DMS153 treated with DMSO at 0.1 percent for 48 hours (cell line): ENCODE measurements around the gene CAPN14.
A peak's percentile ranks its signal among the peaks of the same experiment; 100 is the strongest.

Source experiments
- DNase-seq: peaks from one replicate; lab custom pipeline; 2025; ENCODE audit not compliant: unreplicated experiment; lab: John Stamatoyannopoulos, UW

Gene CAPN14

DNA sequence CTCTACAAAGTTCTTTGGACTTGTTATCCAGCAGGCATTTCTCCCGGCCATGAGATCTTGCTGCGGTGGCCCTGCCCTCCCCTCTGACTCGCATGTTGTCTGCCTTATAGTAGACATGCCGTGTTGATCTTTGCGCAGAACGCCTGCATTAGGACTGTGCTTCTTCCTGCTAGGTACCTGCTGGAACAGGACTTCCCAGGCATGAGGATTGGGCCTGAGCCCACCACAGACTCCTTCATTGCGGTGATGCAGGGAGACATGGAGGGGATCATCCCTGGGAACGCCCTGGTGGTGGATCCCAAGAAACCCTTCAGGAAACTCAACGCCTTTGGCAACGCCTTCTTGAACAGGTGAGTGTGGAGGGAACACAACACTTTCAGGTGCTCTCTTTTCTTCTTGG lies 26.8 kb upstream of the CAPN14 start:
- DNase-seq = no peak

DNA sequence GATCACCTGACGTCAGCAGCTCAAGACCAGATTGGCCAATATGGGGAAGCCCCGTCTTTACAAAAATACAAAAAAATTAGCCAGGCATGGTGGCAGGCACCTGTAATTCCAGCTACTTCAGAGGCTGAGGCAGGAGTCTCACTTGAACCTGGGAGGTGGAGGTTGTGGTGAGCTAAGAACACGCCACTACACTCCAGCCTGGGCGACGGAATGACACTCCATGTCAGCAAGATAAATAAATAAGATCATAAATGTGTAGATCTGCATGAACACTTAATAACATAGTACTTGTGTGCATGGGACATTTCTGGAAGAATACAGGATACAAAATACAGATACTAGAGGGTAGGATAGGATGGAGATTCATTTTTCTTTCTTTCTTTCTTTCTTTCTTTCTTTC lies 25.7 kb upstream of the CAPN14 start:
- no peak for DNase-seq

DNA sequence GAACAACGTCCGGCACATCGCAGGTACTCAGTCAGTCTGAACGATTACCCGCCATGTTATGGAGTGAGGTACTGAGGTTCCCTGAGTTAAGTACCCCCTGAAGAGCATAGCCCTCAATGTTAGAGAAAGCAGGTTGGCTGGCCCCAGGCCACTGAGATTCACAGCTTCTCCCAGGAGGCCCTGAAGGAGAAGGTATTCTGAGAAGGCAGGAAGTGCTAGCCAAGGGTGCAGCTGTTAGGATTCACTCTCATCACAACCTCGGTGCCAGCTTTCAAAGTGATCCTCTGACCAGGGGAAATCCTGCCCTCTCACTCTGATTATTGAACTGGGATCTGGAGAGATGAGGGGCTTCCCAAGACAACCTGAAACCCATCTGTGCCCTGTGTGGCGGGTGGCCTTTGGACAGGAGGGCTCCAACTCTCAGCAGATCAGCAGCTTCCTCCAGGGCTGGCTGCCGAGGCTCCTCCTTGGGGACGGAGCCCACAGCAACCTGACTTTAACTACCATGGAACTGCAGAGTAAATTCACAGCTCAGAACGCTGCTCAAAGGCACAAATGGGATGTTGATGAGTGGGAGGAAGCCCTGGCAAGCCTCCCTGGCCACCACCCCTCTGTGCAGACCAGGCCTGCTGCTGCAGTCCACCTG lies 24.4 kb upstream of the CAPN14 start:
- DNase-seq = no peak

DNA sequence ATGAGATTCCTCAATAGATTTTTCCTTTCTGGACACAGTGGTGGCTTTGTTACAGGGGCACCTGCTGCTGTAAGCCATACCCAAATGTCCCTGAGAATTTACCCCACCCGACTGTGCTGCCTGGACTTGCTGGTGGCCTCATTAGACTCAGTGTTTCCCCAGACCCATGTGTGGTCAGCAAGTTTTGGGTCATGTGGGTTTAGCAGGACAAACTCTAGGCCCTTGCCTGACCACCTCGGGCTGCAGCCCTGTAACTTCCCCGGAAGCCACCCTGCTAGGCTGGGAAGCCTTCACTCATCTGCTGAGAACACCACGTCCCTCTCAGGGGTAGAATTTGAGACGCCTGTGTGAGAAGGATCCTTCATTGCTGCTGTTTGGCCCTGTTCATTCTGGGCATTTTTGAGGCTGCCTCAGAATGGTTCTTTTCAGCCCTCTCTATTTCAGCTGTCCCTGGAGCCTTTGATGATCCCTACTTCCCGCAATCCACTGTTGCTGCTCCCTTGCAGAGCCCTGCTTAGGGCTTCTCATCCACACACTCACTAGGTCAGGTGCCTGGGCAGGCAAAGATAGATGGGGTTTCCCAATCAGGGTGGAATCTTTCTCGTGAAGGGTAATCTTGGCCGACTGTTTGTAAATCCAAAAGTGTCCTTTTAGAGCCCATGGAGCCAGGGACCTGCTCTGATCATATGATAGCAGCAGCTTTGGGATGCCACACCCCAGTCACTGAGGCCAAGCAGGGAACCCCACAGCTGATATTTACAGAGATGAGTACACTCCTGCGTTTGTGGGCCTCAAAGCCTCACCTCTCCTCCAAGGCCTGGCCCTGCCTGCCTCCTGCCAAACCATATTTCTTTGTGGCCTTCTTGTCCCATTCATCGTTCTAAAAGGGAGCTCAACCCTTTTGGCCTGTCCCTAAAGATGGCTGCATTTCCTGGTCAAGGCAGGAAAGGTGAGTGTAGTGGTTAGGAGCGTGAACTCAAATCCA lies 23.4 kb upstream of the CAPN14 start:
- no peak for DNase-seq

DNA sequence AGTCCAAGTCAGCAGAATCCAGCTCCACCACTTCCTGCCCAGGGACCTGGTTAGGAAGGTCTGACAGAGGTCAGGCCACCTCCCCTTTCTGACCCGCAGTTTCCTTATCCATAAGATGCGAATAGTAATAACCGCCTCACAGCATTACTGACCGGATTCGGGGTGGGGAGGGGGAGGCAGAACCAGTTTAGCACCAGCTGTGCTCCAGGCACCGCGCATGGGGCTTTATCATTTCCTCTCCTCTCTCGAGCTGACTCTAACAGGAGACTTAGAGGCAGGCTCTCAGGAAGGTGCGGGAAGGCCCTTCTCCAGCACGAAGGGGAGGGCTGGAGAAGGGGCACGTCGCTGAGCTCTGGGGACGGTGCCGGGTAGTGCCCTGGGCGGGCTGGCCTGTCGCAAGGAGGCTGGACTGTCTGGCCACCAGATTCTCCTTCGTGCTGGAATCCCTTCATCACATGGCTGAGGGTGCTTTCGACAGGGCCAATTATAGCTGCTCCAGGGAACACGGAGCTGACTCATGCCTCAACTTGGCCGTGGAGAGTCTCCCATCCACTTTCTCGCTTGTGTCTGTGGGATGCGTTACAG lies 22.4 kb upstream of the CAPN14 start:
- DNase-seq = no peak

DNA sequence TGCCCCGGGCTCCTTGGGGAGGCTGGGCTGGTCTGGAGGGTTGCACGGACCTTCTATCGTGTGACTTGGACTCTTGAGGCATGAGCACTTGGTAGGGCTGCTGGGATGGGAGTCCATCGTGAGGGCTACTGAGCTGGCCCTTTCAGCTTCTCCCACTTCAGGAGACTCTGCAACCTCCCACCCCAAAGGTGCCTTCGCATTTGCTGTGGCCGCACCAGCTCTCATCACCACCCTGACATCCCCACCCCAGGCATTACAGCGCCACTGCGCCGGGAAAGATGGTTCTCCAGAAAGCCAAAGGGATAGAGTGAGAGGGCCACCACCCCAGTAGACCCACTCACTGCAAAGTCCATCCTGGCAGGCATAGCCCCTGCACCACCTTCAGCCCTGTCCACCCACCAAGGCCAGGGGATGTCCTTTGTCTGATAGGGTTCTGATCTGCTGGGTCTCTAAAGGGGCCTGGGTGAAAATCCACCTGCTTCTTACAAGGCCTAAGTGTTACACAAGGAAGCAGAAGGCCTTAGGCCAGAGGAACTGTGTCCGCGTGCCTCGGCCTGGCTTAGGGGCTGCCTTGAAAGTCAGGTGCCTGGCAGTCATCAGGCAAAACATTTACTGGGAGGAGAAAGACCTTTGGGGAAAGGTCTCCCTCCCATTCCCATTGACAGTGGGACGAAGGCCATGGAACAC lies 21.7 kb upstream of the CAPN14 start:
- no peak for DNase-seq

DNA sequence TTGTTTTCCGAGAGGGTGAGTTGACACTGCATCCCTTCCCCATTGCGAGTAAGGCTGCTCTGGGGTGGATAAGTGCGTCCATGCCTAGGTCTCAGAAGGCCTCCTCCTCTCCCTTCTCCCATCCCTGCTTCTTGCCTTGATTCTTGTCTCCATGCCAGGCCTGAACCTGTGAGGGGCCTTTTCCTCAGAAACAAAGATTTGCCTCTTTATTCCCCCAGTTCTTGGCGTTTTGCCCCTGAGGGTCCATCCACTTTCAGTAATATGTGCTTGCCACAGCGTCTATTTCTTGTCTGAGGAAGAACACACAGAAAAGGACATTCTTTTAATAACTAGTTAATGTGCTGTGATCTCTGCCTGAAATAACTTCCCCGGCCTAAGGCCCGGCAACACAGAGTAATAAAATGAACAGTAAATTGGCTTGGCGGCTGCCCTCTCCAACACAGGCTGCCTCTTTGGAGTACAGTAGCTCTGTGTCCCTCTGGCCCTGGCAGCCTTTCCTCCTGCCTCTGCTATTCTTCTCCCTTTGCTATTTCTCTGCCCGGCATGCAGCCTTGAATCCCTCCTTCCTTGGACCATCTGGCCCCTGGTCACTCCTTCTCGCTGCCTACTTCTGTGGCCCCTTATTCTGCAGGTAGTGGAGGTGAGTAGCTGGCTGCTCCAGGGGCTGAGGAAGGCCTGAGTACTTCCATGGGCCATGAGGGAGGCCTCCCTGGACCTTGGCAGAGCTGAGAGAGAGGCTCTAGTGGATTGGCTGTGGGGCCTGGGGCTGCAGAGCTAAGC lies 21.0 kb upstream of the CAPN14 start:
- no peak for DNase-seq

DNA sequence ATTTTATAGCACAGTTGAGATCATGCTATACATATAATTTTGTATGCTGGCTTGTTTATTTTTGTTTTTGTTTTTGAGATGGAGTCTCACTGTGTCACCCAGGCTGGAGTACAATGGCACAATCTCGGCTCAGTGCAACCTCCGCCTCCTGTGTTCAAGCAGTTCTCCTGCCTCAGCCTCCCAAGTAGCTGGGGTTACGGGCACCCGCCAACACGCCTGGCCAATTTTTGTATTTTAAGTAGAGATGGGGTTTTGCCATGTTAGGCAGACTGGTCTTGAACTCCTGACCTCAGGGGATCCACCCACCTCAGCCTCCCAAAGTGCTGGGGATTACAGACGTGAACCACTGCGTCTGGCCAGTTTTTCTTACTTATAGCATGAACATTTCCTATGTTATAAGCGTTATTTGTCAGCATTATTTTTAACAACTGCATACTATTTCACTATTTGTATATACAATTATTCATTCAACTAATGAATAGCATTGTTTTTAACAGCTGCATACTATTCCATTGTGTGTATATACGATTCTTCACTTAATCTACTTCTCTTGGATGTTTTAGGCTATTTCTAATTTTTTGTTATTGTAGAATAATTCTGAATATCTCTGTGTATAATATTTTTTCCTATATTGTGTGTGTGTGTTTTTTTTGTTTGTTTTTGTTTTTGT lies 20.2 kb upstream of the CAPN14 start:
- DNase-seq = no peak

DNA sequence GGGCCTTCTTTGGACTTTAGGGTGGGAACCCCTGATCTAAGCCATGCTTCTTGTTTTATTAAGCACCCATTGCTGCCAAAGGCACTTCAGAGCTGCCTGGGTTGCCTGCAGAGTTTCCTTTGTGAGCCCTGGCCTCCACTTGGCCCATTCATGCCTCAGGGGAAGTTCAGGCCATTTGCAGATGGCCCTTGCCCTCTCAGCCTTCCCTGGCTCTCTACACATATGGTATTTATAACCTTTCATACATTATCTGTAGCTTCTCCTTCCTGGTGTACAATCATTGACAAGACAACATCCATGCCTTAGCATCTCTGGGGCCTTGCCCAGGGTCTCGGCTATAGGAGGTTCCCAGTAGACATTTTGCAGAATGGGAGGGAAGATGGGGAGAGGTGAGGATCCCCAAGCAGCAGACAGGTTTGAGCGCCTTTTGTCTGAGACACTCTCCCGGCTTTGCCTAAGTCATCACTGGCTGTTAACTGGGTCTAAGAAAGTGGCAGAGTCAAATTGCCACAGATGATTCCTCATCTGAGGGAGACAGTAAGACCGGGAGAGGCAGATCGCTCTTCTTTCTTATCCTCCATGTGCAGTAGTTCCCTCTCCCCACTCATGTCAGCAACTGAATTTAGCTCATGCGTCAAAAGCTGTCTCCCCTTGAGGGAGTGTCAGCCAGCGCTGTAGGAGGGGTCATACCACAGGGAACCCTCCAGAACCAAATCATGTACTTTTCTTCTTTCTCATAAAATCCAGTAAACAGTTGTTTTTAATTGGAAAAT lies 19.3 kb upstream of the CAPN14 start:
- no peak for DNase-seq

DNA sequence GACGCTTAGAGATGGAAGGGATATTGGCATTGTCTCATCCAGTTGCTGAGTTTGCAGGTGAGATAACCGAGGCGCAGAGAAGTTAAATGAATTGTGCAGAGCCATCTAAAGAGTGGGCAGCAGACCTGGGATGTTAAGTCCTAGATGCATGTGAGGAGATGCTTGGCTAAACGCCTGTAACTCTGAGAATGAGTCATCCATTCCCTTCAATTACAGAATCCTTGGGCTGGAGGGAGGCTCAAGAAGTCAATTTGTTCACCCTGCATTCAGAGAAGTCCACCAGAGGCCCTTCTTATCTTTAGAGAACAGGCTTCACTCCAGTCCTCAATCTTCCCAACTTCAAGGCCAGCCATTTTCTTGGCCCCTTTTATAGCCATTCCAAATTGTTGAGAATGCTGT lies 18.2 kb upstream of the CAPN14 start:
- no peak for DNase-seq

DNA sequence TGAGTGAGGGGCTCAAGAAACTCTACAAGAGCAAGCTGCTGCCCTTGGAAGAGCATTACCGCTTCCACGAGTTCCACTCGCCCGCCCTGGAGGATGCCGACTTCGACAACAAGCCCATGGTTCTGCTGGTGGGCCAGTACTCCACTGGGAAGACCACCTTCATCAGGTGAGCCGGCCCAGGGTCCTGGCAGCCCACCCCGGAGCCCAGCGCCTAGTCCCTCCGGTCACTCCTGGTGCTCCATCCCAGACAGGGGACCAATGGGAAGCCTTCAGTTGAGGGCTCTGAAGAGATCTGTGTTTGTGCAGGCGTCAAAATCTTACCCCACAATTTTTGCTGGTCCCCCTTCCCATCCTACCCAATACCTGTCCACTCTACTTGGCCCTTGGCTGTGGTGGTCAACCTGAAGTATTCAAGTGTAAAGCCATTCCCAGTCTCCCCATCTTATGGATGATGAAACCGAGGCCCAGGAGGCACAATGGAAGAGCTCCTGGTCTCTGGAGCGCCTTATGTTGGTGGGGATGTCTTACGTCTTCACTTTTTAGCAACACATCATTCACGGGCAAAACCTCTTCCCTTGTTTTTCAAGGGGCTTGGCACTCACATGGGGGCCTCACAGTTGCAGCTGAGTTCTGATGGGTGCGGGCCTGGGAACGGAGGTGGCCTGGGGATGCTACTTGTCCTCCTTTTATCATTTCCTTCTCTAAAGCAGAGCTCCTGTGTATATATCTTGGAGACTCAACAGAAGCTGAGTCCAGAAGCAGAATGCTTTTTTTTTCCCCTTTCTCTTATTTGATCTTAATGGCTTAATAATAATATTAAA lies 17.6 kb upstream of the CAPN14 start:
- DNase-seq = no peak

DNA sequence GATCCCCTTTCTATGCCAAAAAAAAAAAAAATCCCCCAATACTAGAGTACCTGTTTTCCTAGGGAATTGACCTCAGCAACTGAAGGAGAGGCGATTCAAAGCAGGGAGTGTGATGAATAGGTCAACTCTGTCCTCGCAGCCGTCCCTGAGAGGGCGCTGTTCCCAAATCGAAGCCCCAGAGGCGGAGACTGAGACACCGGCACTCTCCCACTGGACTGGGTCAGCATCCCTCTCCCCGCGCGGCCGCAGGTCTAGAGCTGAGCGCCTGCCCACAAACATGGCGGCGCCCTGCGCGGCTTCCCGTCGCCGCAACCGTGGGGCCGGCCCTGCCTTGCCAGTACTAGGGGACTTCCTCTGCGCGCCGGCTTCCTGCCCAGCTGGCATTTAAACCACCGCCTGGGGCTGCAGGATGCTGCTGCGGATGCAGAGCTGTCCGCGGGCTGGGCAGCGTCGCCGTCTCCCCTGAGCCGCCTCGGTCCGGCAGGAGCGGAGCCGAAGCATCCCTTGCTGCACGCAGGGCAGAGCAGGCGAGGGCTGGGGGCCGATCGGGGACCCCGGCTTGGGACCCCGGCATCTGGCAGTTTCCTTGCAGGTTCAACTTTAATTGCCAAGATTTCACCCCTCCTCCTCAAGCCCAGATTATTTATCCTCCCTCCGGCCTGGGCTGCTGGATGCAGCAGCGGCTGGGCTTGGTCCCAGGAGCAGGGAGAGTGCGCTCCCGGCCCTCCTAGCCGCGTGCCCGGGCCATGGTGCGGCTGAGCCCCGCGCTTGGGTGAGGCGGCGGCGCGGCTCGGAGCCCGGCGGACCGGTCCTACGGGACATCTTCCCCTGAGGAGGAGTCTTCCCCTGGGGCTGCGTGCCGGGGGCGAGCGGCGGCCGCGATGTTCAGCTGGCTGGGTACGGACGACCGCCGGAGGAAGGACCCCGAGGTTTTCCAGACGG lies 16.7 kb upstream of the CAPN14 start, which contains the start of gene EHD3:
Gene EHD3, plus strand, starts transcription at position 412 of the 942 bp plus-strand sequence. Its CDS starts 470 bp downstream, at position 882.
- DNase-seq = peak; percentile 80

DNA sequence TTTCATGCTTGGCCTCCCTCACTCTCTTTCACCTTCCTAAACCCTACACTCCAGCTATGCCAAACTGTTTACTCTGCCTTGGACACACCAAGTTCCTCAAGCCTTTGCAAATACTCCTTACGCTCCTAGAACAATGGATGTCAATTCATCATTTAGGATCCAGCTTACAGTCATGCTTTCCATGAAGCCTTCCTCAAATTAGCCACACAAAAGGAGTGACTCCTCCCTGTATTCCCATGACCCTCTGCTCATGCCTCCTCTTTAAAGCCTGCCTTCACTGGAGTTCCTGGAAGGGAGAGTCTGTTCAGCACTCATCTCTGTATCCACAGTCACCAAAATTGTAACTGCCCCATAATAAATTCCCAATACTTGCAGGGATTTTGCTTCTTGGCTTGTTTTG lies 15.9 kb upstream of the CAPN14 start:
- peak; percentile 15 for DNase-seq

DNA sequence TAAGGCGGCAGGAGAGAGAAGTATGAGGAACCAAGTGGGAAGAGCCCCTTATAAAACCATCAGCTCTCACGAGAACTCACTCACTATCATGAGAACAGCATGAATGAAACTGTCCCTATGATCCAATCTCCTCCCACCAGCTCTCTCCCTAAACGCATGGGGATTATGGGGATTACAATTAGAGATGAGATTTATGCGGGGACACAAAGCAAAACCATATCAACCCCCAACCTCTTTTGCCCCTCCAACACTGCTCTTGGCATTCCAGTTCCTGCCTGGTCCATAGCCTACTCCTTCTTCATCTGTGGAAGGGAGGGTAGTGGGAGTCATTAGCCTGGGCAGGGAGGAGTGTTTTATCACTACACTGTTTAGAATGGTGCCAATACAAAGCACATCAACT lies 15.3 kb upstream of the CAPN14 start:
- DNase-seq = no peak

DNA sequence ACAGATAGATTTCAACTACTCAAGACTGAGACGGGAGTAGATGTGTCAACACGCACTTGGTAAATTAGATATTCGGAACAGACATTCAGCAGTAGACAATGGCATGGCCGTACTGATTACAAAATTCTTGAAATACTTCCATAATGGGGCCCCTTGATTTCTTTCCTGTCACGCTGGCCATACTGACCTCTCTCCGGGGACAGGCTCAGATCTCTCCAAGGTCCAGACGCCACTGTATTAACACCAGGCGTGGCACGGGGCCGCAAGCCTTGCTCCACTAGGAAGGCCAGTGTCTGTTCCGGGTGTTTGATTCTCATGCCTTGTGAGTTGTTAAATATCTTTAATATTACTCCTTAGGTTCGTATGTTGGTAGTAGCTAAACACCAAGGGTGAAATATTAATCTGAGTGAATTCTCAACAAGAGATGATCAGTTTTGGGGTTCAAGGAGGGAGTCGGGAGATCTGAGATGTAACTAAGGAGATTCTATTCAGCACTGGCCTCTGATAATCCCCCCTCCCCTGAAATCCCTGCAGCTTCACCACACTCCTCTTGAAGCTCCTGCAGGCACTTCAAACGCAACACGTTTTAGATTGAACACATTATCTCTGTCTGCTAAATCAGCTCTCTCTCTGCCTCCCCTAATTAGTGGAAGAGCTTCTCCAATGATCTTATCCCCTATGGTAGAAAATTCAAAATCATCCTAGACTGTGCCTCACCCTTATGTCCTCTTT lies 14.4 kb upstream of the CAPN14 start:
- no peak for DNase-seq

DNA sequence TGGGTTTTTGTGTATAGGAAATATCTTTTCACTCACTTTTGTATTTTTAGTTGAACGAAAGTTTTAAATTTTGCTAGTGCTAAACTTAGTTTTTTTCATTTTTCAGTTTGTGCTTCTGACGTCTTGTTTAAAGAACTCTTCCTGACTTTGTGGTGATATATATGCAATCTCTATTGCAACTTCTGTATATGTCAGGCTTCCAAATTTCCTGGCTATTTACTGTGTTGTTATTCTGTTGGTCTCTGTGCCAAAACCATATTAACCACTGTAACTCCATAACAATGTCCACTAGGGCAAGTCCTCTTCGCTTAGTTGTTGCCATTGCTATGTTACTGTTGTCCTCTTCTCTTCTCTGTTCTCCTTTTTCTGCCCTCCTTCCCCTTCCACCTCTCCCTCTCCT lies 13.4 kb upstream of the CAPN14 start:
- DNase-seq = no peak

DNA sequence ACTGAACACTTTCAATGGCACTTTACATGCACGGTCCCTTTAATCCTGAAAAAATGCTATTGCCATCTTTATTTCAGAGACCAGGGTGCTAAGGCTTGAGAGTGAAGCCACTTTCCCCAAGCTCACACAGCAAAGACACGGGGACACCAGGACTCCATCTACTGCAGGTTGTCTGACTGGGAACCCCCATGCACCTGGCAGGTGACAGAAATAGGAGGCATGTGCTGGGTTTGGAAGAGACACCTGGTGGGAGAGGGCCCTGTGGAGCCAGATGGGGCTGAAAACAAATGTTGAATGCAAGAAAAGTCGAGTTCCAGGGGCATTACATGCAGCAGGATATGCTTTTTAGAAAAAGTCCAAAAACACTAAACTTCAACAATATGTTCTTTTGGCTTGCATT lies 11.4 kb upstream of the CAPN14 start:
- DNase-seq = no peak
